DOHH2 (cell line): ENCODE results near the gene MYT1.

Source experiments
- CTCF ChIP-seq: fragments of 200-600 bp; sonication (generic); IDR thresholded peaks from one replicate; pipeline ENCODE4 v1.5.1; 2014; ENCODE audit warnings: antibody characterized with exemption, mild to moderate bottlenecking, low read depth, low read length; ENCODE audit not compliant: poor library complexity, severe bottlenecking
- EZH2phosphoT487 ChIP-seq: fragments of 200-600 bp; sonication (generic); IDR thresholded peaks from 2 replicates; pipeline ENCODE4 v1.6.1; 2017; ENCODE audit warnings: borderline replicate concordance, mild to moderate bottlenecking, antibody characterized with exemption, low read length, moderate library complexity, mixed read lengths

- TF ChIP-seq CTCF (no peak), EZH2phosphoT487 (no peak)
Measured at GRCh38 chr20:64266988-64267387, 102.7 kb downstream of the MYT1 start.
